A673 (cell line): ENCODE data around the gene TXNDC16.

Experiments
- EZH2 ChIP-seq: fragments of 200-600 bp; sonication (generic); IDR thresholded peaks from 2 replicates; pipeline ENCODE4 v1.6.1; 2017; ENCODE audit warnings: borderline replicate concordance, low read depth, mild to moderate bottlenecking, mixed read lengths, antibody characterized with exemption, low read length; ENCODE audit not compliant: poor library complexity, severe bottlenecking
- TF ChIP-seq, protein P1 (sequence below): fragments of 300-800, 200-600 bp; sonication (generic); conservative IDR thresholded peaks from 2 replicates; pipeline ENCODE4 v1.5.1; 2017; ENCODE audit warnings: low read depth, mild to moderate bottlenecking, antibody characterized with exemption, low read length, moderate library complexity, mixed read lengths

DNA sequence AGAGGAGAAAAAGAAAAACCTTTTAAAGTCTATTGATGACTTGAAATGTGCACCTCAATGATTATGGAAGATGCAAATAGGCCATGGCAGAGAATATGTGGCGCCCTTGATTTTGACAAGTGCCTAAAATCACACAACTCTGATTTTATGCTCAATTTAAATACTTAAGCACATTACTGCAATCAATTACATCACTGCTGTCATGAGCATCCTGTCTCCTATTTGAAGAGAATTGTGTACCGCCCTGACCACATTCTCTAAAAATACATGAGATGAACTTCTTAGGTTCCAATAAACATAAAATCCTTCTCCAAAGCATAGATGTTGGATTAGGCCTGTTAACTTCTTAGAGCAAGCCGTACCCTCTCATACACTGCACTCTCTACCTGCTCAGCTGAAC, 1.6 kb downstream of the TXNDC16 start:
- TF ChIP-seq, protein P1, sequence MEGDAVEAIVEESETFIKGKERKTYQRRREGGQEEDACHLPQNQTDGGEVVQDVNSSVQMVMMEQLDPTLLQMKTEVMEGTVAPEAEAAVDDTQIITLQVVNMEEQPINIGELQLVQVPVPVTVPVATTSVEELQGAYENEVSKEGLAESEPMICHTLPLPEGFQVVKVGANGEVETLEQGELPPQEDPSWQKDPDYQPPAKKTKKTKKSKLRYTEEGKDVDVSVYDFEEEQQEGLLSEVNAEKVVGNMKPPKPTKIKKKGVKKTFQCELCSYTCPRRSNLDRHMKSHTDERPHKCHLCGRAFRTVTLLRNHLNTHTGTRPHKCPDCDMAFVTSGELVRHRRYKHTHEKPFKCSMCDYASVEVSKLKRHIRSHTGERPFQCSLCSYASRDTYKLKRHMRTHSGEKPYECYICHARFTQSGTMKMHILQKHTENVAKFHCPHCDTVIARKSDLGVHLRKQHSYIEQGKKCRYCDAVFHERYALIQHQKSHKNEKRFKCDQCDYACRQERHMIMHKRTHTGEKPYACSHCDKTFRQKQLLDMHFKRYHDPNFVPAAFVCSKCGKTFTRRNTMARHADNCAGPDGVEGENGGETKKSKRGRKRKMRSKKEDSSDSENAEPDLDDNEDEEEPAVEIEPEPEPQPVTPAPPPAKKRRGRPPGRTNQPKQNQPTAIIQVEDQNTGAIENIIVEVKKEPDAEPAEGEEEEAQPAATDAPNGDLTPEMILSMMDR = no peak
- TF ChIP-seq EZH2 = no peak
